HUES6 (cell line): Measurements from ENCODE around the gene CHCHD1.
A peak's percentile ranks its signal among the peaks of the same experiment; 100 is the strongest.
"Not testable (repeated sequence)": the region's sequence is repeated elsewhere in the genome, so short reads cannot be mapped to it uniquely, and the experiment has no call there.

ENCODE experiments used
- H3K27ac ChIP-seq: 2 replicates; pipeline ENCODE4 v1.7.0; 2013; ENCODE audit warnings: low read depth, mild to moderate bottlenecking, low read length, inconsistent platforms
- H3K27me3 ChIP-seq: 2 replicates; pipeline ENCODE4 v1.6.1; 2013; ENCODE audit warnings: low read length; ENCODE audit not compliant: control insufficient read depth, insufficient read depth
- H3K36me3 ChIP-seq: 2 replicates; pipeline ENCODE4 v1.6.1; 2013; ENCODE audit warnings: low read length; ENCODE audit not compliant: control insufficient read depth, insufficient read depth
- H3K4me1 ChIP-seq: 2 replicates; pipeline ENCODE4 v1.6.1; 2013; ENCODE audit warnings: low read length; ENCODE audit not compliant: control insufficient read depth, insufficient read depth
- H3K4me3 ChIP-seq: 2 replicates; pipeline ENCODE4 v1.5.1; 2013; ENCODE audit warnings: low read depth, low read length
- H3K9ac ChIP-seq: one replicate; pipeline ENCODE4 v1.6.1; 2013; ENCODE audit warnings: mild to moderate bottlenecking, low read length
- H3K9me3 ChIP-seq: 2 replicates; pipeline ENCODE4 v1.6.1; 2013; ENCODE audit warnings: low read depth, low read length; ENCODE audit not compliant: control insufficient read depth, insufficient read depth

Gene CHCHD1

GRCh38 chr10:73781879-73782748 lies at the start of gene CHCHD1:
CHCHD1 (plus strand) TSS chr10:73782048; CDS start chr10:73782076, 28 bp downstream.
- peak within 1 kb of the TSS; percentile 95 for H3K4me3 ChIP-seq
- peak within 1 kb of the TSS; percentile 80; the same call in 1 of the 2 replicates for H3K27ac ChIP-seq
- no peaks in the 10 kb centered on the region for H3K9me3 ChIP-seq
- H3K27me3 ChIP-seq: no peaks in the 10 kb centered on the region
- H3K36me3 ChIP-seq: peaks cover 8% of the 10 kb centered on the region
- peaks cover 8% of the 10 kb centered on the region for H3K4me1 ChIP-seq
- peak within 1 kb of the TSS; percentile 87 for H3K9ac ChIP-seq

GRCh38 chr10:73732426-73732825 lies 49.4 kb upstream of the CHCHD1 start:
- H3K9ac ChIP-seq: no peak overlapping the region
- H3K4me3 ChIP-seq: no peak overlapping the region
- no peak overlapping the region for H3K27ac ChIP-seq
- H3K4me1 ChIP-seq: no peaks in the 10 kb centered on the region
- no peaks in the 10 kb centered on the region for H3K9me3 ChIP-seq
- H3K27me3 ChIP-seq: no peaks in the 10 kb centered on the region
- peaks cover 16% of the 10 kb centered on the region for H3K36me3 ChIP-seq

GRCh38 chr10:73732931-73733623 lies 48.8 kb upstream of the CHCHD1 start:
- Histone ChIP-seq H3K4me1 (no peaks in the 10 kb centered on the region), H3K27ac (no peak overlapping the region), H3K27me3 (no peaks in the 10 kb centered on the region), H3K4me3 (no peak overlapping the region), H3K36me3 (peaks cover 11% of the 10 kb centered on the region), H3K9me3 (no peaks in the 10 kb centered on the region), H3K9ac (no peak overlapping the region)

- no peak overlapping the region for H3K9ac ChIP-seq
- no peak overlapping the region for H3K4me3 ChIP-seq
- no peaks in the 10 kb centered on the region for H3K4me1 ChIP-seq
- no peak overlapping the region for H3K27ac ChIP-seq
- no peaks in the 10 kb centered on the region for H3K27me3 ChIP-seq
- peaks cover 9% of the 10 kb centered on the region for H3K36me3 ChIP-seq
- H3K9me3 ChIP-seq: no peaks in the 10 kb centered on the region
These were observed 47.7 kb upstream of the CHCHD1 start for GRCh38 chr10:73734028-73734720.

- H3K36me3 ChIP-seq: peaks cover 9% of the 10 kb centered on the region
- no peaks in the 10 kb centered on the region for H3K9me3 ChIP-seq
- no peak overlapping the region for H3K9ac ChIP-seq
- no peak overlapping the region for H3K4me3 ChIP-seq
- H3K27me3 ChIP-seq: no peaks in the 10 kb centered on the region
- no peak overlapping the region for H3K27ac ChIP-seq
- no peaks in the 10 kb centered on the region for H3K4me1 ChIP-seq
These were observed 47.0 kb upstream of the CHCHD1 start for GRCh38 chr10:73734796-73735305.

- H3K9ac ChIP-seq, H3K9me3 ChIP-seq, H3K36me3 ChIP-seq, H3K27me3 ChIP-seq, H3K27ac ChIP-seq, H3K4me3 ChIP-seq: not testable (repeated sequence)
- peaks cover 25% of the 10 kb centered on the region for H3K4me1 ChIP-seq
These were observed 41.2 kb upstream of the CHCHD1 start for GRCh38 chr10:73740501-73741254.

- Histone ChIP-seq H3K9ac (peak overlapping the region; percentile 36), H3K27ac (peak overlapping the region; percentile 4; the same call in 1 of the 2 replicates), H3K36me3 (peaks cover 9% of the 10 kb centered on the region)
These were observed 39.5 kb upstream of the CHCHD1 start for GRCh38 chr10:73742454-73742734.

GRCh38 chr10:73743327-73743904 lies 38.4 kb upstream of the CHCHD1 start:
- Histone ChIP-seq H3K4me3 (peak overlapping the region; percentile 89), H3K9ac (peak overlapping the region; percentile 91), H3K27ac (peak overlapping the region; percentile 92), H3K9me3 (no peaks in the 10 kb centered on the region), H3K4me1 (peaks cover 25% of the 10 kb centered on the region), H3K36me3 (peaks cover 13% of the 10 kb centered on the region), H3K27me3 (no peaks in the 10 kb centered on the region)

More at GRCh38 chr10:73742454-73742734, 39.5 kb upstream of the CHCHD1 start:
- no peaks in the 10 kb centered on the region for H3K27me3 ChIP-seq
- 0 out of 2 replicates have a peak overlapping the region, but pooled peaks have one; percentile 17 for H3K4me3 ChIP-seq
- H3K4me1 ChIP-seq: peaks cover 25% of the 10 kb centered on the region
- H3K9me3 ChIP-seq: no peaks in the 10 kb centered on the region

- peaks cover 18% of the 10 kb centered on the region for H3K36me3 ChIP-seq
These were observed 37.8 kb upstream of the CHCHD1 start, which contains the start of gene SEC24C for GRCh38 chr10:73743905-73744663. SEC24C (plus strand) TSS chr10:73744372; CDS start chr10:73746833, 2,461 bp downstream.

More at GRCh38 chr10:73743905-73744663, 37.8 kb upstream of the CHCHD1 start, which contains the start of gene SEC24C:
- Histone ChIP-seq H3K27ac (peak within 1 kb of the TSS; percentile 92), H3K27me3 (no peaks in the 10 kb centered on the region), H3K9ac (peak within 1 kb of the TSS; percentile 91), H3K9me3 (no peaks in the 10 kb centered on the region), H3K4me3 (peak within 1 kb of the TSS; percentile 89), H3K4me1 (peaks cover 25% of the 10 kb centered on the region)
